Osteoblast (primary cell): ENCODE results near the gene CDH24. TPM values are rescaled to one million over a fixed set of nuclear protein-coding genes. Genes with fewer than 3 reads are reported as not detected.

ENCODE experiments used
- DNase-seq: peaks from one replicate; pipeline ENCODE4 v3.0.0; 2011; ENCODE audit warnings: low spot score, mixed read lengths; ENCODE audit not compliant: insufficient read length; ENCODE audit errors: missing footprints
- H2AFZ ChIP-seq: 2 replicates; pipeline ENCODE4 v1.6.0; 2011; ENCODE audit warnings: mild to moderate bottlenecking, low read length
- H3K27ac ChIP-seq: 2 replicates; pipeline ENCODE4 v1.5.1; 2011; ENCODE audit warnings: mild to moderate bottlenecking, low read depth, low read length, moderate library complexity
- H3K27me3 ChIP-seq: 2 replicates; pipeline ENCODE4 v1.6.0; 2012; ENCODE audit warnings: mild to moderate bottlenecking, control low read depth, inconsistent platforms, low read length, moderate library complexity; ENCODE audit not compliant: insufficient read depth
- H3K36me3 ChIP-seq: 2 replicates; pipeline ENCODE4 v1.5.1; 2011; ENCODE audit warnings: mild to moderate bottlenecking, low read length, control low read depth, moderate library complexity; ENCODE audit not compliant: insufficient read depth
- H3K4me1 ChIP-seq: 2 replicates; pipeline ENCODE4 v1.5.1; 2011; ENCODE audit warnings: mild to moderate bottlenecking, low read length, control low read depth, moderate library complexity; ENCODE audit not compliant: insufficient read depth
- H3K4me2 ChIP-seq: 2 replicates; pipeline ENCODE4 v1.6.0; 2011; ENCODE audit warnings: mild to moderate bottlenecking, low read length; ENCODE audit not compliant: insufficient read depth
- H3K4me3 ChIP-seq: fragments of 200-600 bp; sonication (generic); 3 replicates; pipeline ENCODE4 v1.5.1; 2012; ENCODE audit warnings: mild to moderate bottlenecking, low read length, inconsistent platforms; ENCODE audit not compliant: insufficient read depth
- H3K79me2 ChIP-seq: 2 replicates; pipeline ENCODE4 v1.6.0; 2012; ENCODE audit warnings: mild to moderate bottlenecking, low read length, control low read depth, inconsistent platforms; ENCODE audit not compliant: insufficient read depth
- H3K9me3 ChIP-seq: 2 replicates; pipeline ENCODE4 v1.5.1; 2011; ENCODE audit warnings: low read depth, low read length, control low read depth
- H4K20me1 ChIP-seq: 2 replicates; pipeline ENCODE4 v1.6.0; 2012; ENCODE audit warnings: mild to moderate bottlenecking, low read length, control low read depth; ENCODE audit not compliant: insufficient read depth
- CTCF ChIP-seq: IDR thresholded peaks from 2 replicates; pipeline ENCODE4 v1.5.1; 2011; ENCODE audit warnings: mild to moderate bottlenecking, low read depth, low read length, moderate library complexity; ENCODE audit errors: extremely low read depth
- total RNA-seq: library from RNA; depleted of rRNA; stranded (reverse); fragments of >200 nt; gene quantifications from 2 replicates; pipeline ENCODE4 v1.2.3, GENCODE V29; 2012

Gene CDH24
- total RNA-seq, 1 donor: 3.3 TPM

GRCh38 chr14:23079716-23080115 is 22.4 kb upstream of the CDH24 start:
- peaks cover 47% of the 10 kb centered on the region for H3K4me1 ChIP-seq
- H3K27me3 ChIP-seq: no peaks in the 10 kb centered on the region
- peak overlapping the region; percentile 60 for H2AFZ ChIP-seq
- no peaks in the 10 kb centered on the region for H4K20me1 ChIP-seq
- peak overlapping the region; percentile 30 for H3K4me3 ChIP-seq
- TF ChIP-seq CTCF: no peak
- H3K79me2 ChIP-seq: peaks cover 44% of the 10 kb centered on the region
- H3K4me2 ChIP-seq: peak overlapping the region; percentile 63
- H3K9me3 ChIP-seq: no peaks in the 10 kb centered on the region
- H3K36me3 ChIP-seq: peaks cover 75% of the 10 kb centered on the region
- peak overlapping the region; percentile 90 for H3K27ac ChIP-seq
- DNase-seq: peak; percentile 82

DNA sequence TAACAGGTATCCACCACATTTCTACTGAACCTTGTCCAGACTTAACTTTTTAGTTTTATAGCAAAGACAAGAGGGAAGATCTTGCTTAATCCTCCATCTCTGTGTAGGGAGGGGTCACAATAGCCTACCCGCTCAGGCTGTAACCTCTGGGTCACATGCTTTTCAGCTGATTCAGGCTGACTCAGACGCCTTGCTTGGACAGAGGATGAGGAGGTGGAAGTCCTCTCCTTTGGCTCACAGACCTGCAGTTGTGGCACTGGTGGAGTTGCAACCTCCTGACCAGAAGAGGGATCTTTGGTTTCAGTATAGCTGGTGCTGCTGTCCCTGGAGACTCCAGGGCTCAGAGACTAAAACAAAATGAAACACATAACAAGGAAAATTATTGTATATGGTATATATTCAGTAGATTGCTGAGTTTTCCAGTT is 21.4 kb upstream of the CDH24 start:
- no peak overlapping the region for H2AFZ ChIP-seq
- H3K27me3 ChIP-seq: no peaks in the 10 kb centered on the region
- H3K4me1 ChIP-seq: peaks cover 47% of the 10 kb centered on the region
- no peaks in the 10 kb centered on the region for H3K9me3 ChIP-seq
- H4K20me1 ChIP-seq: no peaks in the 10 kb centered on the region
- H3K4me3 ChIP-seq: peak overlapping the region; percentile 5
- TF ChIP-seq CTCF: peak; percentile 16
- peaks cover 78% of the 10 kb centered on the region for H3K36me3 ChIP-seq
- H3K79me2 ChIP-seq: peaks cover 42% of the 10 kb centered on the region
- peak; percentile 85 for DNase-seq
- H3K27ac ChIP-seq: peak overlapping the region; percentile 90
- peak overlapping the region; percentile 63 for H3K4me2 ChIP-seq

DNA sequence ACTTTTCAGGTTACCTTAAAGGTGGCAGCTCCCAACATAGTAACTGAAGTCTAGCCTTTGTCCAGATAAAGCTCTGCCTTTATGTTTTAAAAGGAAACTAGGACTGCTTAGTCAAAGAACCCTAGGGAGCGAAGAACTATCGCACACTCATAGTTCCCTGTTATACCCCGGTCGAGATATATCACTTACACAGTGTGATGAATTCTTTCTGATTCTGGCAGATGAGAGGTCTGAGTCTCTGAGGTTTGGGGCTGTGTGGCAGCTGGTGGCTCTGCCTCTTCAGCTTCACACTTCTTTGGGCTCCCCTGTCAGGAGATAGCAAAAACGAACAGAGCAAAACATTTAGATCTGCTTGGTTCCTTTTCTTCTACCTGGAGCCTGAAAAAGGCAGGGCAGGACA is 20.6 kb upstream of the CDH24 start:
- H3K4me3 ChIP-seq: peak overlapping the region; percentile 10
- H3K4me2 ChIP-seq: peak overlapping the region; percentile 63
- TF ChIP-seq CTCF: no peak
- no peaks in the 10 kb centered on the region for H3K9me3 ChIP-seq
- H2AFZ ChIP-seq: no peak overlapping the region
- peaks cover 38% of the 10 kb centered on the region for H3K79me2 ChIP-seq
- no peak for DNase-seq
- H3K27me3 ChIP-seq: no peaks in the 10 kb centered on the region
- no peaks in the 10 kb centered on the region for H4K20me1 ChIP-seq
- peaks cover 77% of the 10 kb centered on the region for H3K36me3 ChIP-seq
- peak overlapping the region; percentile 90 for H3K27ac ChIP-seq
- peaks cover 47% of the 10 kb centered on the region for H3K4me1 ChIP-seq

- Histone ChIP-seq H3K4me1 (peaks cover 54% of the 10 kb centered on the region), H3K27me3 (no peaks in the 10 kb centered on the region), H3K36me3 (peaks cover 82% of the 10 kb centered on the region), H3K4me2 (no peak overlapping the region), H3K27ac (peak overlapping the region; percentile 90), H3K79me2 (peaks cover 43% of the 10 kb centered on the region), H3K4me3 (no peak overlapping the region), H2AFZ (no peak overlapping the region), H3K9me3 (no peaks in the 10 kb centered on the region), H4K20me1 (peaks cover 1% of the 10 kb centered on the region)
- peak; percentile 72 for TF ChIP-seq CTCF
- peak; percentile 46 for DNase-seq
These were observed 19.6 kb upstream of the CDH24 start for GRCh38 chr14:23076785-23077408.
